WTC11 (cell line): ENCODE measurements around the gene KLHL1.

Experiments used
- AFF4 ChIP-seq: sonication (generic); formaldehyde crosslinking; IDR thresholded peaks from 2 replicates; pipeline ENCODE4 v1.8.1; 2023; ENCODE audit warnings: mild to moderate bottlenecking, missing genetic modification reagents, borderline replicate concordance
- CTCF ChIP-seq: fragments of 200-600 bp; IDR thresholded peaks from 2 replicates; pipeline ENCODE4 v1.8.0; 2022; ENCODE audit warnings: antibody characterized with exemption
- FOXJ3 ChIP-seq: sonication (generic); formaldehyde crosslinking; IDR thresholded peaks from 2 replicates; pipeline ENCODE4 v1.9.0; 2021; ENCODE audit warnings: missing genetic modification reagents, mild to moderate bottlenecking, borderline replicate concordance
- FOXK1 ChIP-seq: sonication (generic); formaldehyde crosslinking; IDR thresholded peaks from 2 replicates; pipeline ENCODE4 v1.8.0; 2022; ENCODE audit warnings: mild to moderate bottlenecking, moderate library complexity, missing genetic modification reagents
- HMGXB4 ChIP-seq: sonication (generic); formaldehyde crosslinking; IDR thresholded peaks from 2 replicates; pipeline ENCODE4 v1.8.1; 2023; ENCODE audit warnings: mild to moderate bottlenecking, moderate library complexity, missing genetic modification reagents
- RELA ChIP-seq: sonication (generic); formaldehyde crosslinking; IDR thresholded peaks from 2 replicates; pipeline ENCODE4 v1.8.1; 2022; ENCODE audit warnings: missing genetic modification reagents, mild to moderate bottlenecking, borderline replicate concordance
- SMAD3 ChIP-seq: sonication (generic); formaldehyde crosslinking; IDR thresholded peaks from 2 replicates; pipeline ENCODE4 v1.8.0; 2022; ENCODE audit warnings: missing genetic modification reagents, mild to moderate bottlenecking, borderline replicate concordance
- TCF7 ChIP-seq: sonication (generic); formaldehyde crosslinking; IDR thresholded peaks from 2 replicates; pipeline ENCODE4 v1.8.0; 2022; ENCODE audit warnings: mild to moderate bottlenecking, low read depth, missing genetic modification reagents, moderate library complexity

- TF ChIP-seq HMGXB4 (CRISPR knock-in tag) (no peak), AFF4 (CRISPR knock-in tag) (no peak), FOXK1 (CRISPR knock-in tag) (no peak), TCF7 (CRISPR knock-in tag) (no peak), RELA (no peak), FOXJ3 (no peak), SMAD3 (CRISPR knock-in tag) (no peak), CTCF (no peak)
Measured at GRCh38 chr13:69657676-69658075, 450.6 kb downstream of the KLHL1 start.
